ENCODE measurements around the gene UBE2J1.

GRCh38 chr6:89379281-89379680 is 26.8 kb upstream of the UBE2J1 start:
- TF ChIP-seq, protein P1, sequence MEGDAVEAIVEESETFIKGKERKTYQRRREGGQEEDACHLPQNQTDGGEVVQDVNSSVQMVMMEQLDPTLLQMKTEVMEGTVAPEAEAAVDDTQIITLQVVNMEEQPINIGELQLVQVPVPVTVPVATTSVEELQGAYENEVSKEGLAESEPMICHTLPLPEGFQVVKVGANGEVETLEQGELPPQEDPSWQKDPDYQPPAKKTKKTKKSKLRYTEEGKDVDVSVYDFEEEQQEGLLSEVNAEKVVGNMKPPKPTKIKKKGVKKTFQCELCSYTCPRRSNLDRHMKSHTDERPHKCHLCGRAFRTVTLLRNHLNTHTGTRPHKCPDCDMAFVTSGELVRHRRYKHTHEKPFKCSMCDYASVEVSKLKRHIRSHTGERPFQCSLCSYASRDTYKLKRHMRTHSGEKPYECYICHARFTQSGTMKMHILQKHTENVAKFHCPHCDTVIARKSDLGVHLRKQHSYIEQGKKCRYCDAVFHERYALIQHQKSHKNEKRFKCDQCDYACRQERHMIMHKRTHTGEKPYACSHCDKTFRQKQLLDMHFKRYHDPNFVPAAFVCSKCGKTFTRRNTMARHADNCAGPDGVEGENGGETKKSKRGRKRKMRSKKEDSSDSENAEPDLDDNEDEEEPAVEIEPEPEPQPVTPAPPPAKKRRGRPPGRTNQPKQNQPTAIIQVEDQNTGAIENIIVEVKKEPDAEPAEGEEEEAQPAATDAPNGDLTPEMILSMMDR (IDR thresholded peaks at IDR 0.05; ENCODE audit: low read depth, low read length, missing input control) = no peak
- TF ChIP-seq RAD21 (IDR thresholded peaks at IDR 0.05) (no peak), YY1 (IDR thresholded peaks at IDR 0.05) (no peak), EGR1 (IDR thresholded peaks at IDR 0.05; ENCODE audit: low read depth in 2 of 2) (no peak), GABPA (IDR thresholded peaks at IDR 0.05 in 1 of 2, conservative IDR thresholded peaks at IDR 0.05 in 1 of 2) (no peak), TAF1 (conservative IDR thresholded peaks at IDR 0.05) (no peak), REST (IDR thresholded peaks at IDR 0.05) (no peak), RXRA (IDR thresholded peaks at IDR 0.05) (no peak), SP1 (IDR thresholded peaks at IDR 0.05) (no peak), JUND (IDR thresholded peaks at IDR 0.05) (no peak)
- TF ChIP-seq, protein P2, sequence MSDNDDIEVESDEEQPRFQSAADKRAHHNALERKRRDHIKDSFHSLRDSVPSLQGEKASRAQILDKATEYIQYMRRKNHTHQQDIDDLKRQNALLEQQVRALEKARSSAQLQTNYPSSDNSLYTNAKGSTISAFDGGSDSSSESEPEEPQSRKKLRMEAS (IDR thresholded peaks at IDR 0.05) = no peak
- TF ChIP-seq, protein P3, sequence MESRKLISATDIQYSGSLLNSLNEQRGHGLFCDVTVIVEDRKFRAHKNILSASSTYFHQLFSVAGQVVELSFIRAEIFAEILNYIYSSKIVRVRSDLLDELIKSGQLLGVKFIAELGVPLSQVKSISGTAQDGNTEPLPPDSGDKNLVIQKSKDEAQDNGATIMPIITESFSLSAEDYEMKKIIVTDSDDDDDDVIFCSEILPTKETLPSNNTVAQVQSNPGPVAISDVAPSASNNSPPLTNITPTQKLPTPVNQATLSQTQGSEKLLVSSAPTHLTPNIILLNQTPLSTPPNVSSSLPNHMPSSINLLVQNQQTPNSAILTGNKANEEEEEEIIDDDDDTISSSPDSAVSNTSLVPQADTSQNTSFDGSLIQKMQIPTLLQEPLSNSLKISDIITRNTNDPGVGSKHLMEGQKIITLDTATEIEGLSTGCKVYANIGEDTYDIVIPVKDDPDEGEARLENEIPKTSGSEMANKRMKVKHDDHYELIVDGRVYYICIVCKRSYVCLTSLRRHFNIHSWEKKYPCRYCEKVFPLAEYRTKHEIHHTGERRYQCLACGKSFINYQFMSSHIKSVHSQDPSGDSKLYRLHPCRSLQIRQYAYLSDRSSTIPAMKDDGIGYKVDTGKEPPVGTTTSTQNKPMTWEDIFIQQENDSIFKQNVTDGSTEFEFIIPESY (IDR thresholded peaks at IDR 0.05) = no peak

Data from liver (tissue), 3 donors.